ENCODE measurements around the gene ERC1. TPM values are rescaled to one million over a fixed set of nuclear protein-coding genes. Genes with fewer than 3 reads are reported as not detected.

The ERC1 gene
- total and polyA plus RNA-seq, 4 donors: 7.4 to 78.2 (median 39.8) TPM

GRCh38 chr12:1162081-1162760 is 171.2 kb downstream of the ERC1 start:
- WGBS, 2 donors: 71 to 81% methylated on average over 5 of the region's 5 CpGs
- no peaks in the 10 kb centered on the region for H3K9me3 ChIP-seq (ENCODE audit: control insufficient read depth in 4 of 4, insufficient read depth in 3 of 4, low read length in 3 of 4)
- H3K4me3 ChIP-seq: no peak overlapping the region
- no peak for ATAC-seq (ENCODE audit: insufficient read depth, low FRiP score)
- no peak for DNase-seq
- no peak overlapping the region for H3K27ac ChIP-seq (ENCODE audit: low read depth in 1 of 2, low read length in 1 of 2)
- peaks cover 0 to 2% (median under 1%) of the 10 kb centered on the region in 4 donors for H3K36me3 ChIP-seq (ENCODE audit: control insufficient read depth in 4 of 4, insufficient read depth in 4 of 4, low read length in 4 of 4)
- no peak for TF ChIP-seq CTCF (IDR thresholded peaks at IDR 0.05; ENCODE audit: control extremely low read depth, extremely low read depth)
- no peaks in the 10 kb centered on the region for H3K27me3 ChIP-seq (ENCODE audit: control insufficient read depth in 3 of 3, insufficient read depth in 3 of 3, low read length in 2 of 3)
- H3K9ac ChIP-seq (ENCODE audit: insufficient read depth in 1 of 2, low read length in 2 of 2): no peak overlapping the region
- H3K4me1 ChIP-seq (ENCODE audit: control insufficient read depth in 5 of 5, insufficient read depth in 5 of 5, low read length in 5 of 5): no peaks in the 10 kb centered on the region

- no peaks in the 10 kb centered on the region for H3K27me3 ChIP-seq (ENCODE audit: control insufficient read depth in 3 of 3, insufficient read depth in 3 of 3, low read length in 2 of 3)
- no peak overlapping the region for H3K27ac ChIP-seq (ENCODE audit: low read depth in 1 of 2, low read length in 1 of 2)
- 92 to 95% methylated on average over 12 of the region's 12 CpGs for WGBS, 2 donors
- no peak overlapping the region for H3K4me3 ChIP-seq
- H3K9ac ChIP-seq (ENCODE audit: insufficient read depth in 1 of 2, low read length in 2 of 2): no peak overlapping the region
- no peak for ATAC-seq (ENCODE audit: insufficient read depth, low FRiP score)
- H3K9me3 ChIP-seq (ENCODE audit: control insufficient read depth in 4 of 4, insufficient read depth in 3 of 4, low read length in 3 of 4): no peaks in the 10 kb centered on the region
- H3K36me3 ChIP-seq (ENCODE audit: control insufficient read depth in 4 of 4, insufficient read depth in 4 of 4, low read length in 4 of 4): peaks cover 0 to 3% (median under 1%) of the 10 kb centered on the region in 4 donors
- TF ChIP-seq CTCF (IDR thresholded peaks at IDR 0.05; ENCODE audit: control extremely low read depth, extremely low read depth): no peak
- peaks cover 0 to 3% (median 0%) of the 10 kb centered on the region in 5 donors for H3K4me1 ChIP-seq (ENCODE audit: control insufficient read depth in 5 of 5, insufficient read depth in 5 of 5, low read length in 5 of 5)
- no peak for DNase-seq
These were observed 176.8 kb downstream of the ERC1 start for GRCh38 chr12:1167784-1168183.

- no peaks in the 10 kb centered on the region for H3K9me3 ChIP-seq (ENCODE audit: control insufficient read depth in 4 of 4, insufficient read depth in 3 of 4, low read length in 3 of 4)
- peaks cover 0 to 6% (median 0%) of the 10 kb centered on the region in 5 donors for H3K4me1 ChIP-seq (ENCODE audit: control insufficient read depth in 5 of 5, insufficient read depth in 5 of 5, low read length in 5 of 5)
- H3K27ac ChIP-seq (ENCODE audit: low read depth in 1 of 2, low read length in 1 of 2): no peak overlapping the region
- ATAC-seq (ENCODE audit: insufficient read depth, low FRiP score): no peak
- TF ChIP-seq CTCF (IDR thresholded peaks at IDR 0.05; ENCODE audit: control extremely low read depth, extremely low read depth): no peak
- DNase-seq: no peak
- peaks cover 0 to 5% (median 2%) of the 10 kb centered on the region in 4 donors for H3K36me3 ChIP-seq (ENCODE audit: control insufficient read depth in 4 of 4, insufficient read depth in 4 of 4, low read length in 4 of 4)
- no peaks in the 10 kb centered on the region for H3K27me3 ChIP-seq (ENCODE audit: control insufficient read depth in 3 of 3, insufficient read depth in 3 of 3, low read length in 2 of 3)
- 96 to 97% methylated on average over 3 of the region's 3 CpGs for WGBS, 2 donors
- no peak overlapping the region for H3K4me3 ChIP-seq
- no peak overlapping the region for H3K9ac ChIP-seq (ENCODE audit: insufficient read depth in 1 of 2, low read length in 2 of 2)
These were observed 179.4 kb downstream of the ERC1 start for GRCh38 chr12:1170411-1170810.

Data from lung (tissue), 12 donors.